22Rv1 (cell line): ENCODE results near the gene ARHGAP33.

Experiments used
- ZFX ChIP-seq: fragments of 450-650 bp; IDR thresholded peaks from 2 replicates; pipeline ENCODE4 v1.6.1; 2017; ENCODE audit warnings: antibody characterized with exemption, borderline replicate concordance
- TF ChIP-seq, protein P1 (sequence below): fragments of 450-650 bp; IDR thresholded peaks from 2 replicates; pipeline ENCODE4 v1.5.1; 2017; ENCODE audit warnings: mild to moderate bottlenecking

DNA sequence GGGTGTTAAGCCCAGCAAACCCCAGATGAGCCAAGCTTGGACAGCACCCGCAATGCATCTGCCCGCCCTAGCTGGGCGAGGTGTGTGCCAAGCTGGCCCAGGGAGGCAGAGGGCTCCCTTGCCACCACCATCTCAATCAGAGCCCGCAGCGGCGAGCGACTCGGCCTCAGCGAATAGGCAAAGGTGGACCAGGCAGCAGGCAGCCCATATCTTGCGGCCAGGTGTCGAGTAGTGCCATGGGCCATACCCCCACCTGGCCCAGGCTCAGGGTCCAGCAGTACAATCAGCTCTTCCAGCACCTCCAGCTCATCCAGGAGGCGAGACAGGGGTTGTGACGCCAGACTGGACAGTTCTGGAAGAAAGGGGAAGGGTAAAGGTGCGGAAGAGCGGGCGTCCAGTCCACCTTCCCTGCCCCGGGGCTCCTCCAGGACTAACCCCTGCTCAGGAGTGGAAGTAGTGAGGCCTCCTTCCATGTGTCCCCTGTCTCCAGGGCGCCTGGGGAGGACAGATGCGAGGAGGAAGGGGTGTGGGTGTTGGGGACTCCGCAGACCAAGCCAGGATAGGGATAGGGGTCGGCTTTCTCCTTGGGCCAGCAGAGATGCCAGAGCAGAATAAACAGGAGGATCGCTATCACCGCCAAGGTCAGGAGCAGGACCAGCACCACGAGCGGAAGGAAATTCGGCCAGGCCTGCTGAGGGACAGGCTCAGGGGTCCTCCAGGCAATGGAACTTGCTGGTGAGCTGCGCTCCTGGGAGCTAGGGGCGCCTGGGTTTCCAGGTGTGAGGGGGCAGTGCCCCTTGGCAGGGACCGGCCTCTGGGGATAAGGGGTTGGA lies 35.9 kb upstream of the ARHGAP33 start:
- TF ChIP-seq, protein P1, sequence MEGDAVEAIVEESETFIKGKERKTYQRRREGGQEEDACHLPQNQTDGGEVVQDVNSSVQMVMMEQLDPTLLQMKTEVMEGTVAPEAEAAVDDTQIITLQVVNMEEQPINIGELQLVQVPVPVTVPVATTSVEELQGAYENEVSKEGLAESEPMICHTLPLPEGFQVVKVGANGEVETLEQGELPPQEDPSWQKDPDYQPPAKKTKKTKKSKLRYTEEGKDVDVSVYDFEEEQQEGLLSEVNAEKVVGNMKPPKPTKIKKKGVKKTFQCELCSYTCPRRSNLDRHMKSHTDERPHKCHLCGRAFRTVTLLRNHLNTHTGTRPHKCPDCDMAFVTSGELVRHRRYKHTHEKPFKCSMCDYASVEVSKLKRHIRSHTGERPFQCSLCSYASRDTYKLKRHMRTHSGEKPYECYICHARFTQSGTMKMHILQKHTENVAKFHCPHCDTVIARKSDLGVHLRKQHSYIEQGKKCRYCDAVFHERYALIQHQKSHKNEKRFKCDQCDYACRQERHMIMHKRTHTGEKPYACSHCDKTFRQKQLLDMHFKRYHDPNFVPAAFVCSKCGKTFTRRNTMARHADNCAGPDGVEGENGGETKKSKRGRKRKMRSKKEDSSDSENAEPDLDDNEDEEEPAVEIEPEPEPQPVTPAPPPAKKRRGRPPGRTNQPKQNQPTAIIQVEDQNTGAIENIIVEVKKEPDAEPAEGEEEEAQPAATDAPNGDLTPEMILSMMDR = no peak
- TF ChIP-seq ZFX = no peak
